ENCODE data around the gene GRHL3. TPM values are rescaled to one million over a fixed set of nuclear protein-coding genes. Genes with fewer than 3 reads are reported as not detected.

The GRHL3 gene
- total RNA-seq, 1 experiment from 2014 or later: 1.4 TPM

- no peak for TF ChIP-seq CTCF (IDR thresholded peaks at IDR 0.05; ENCODE audit: unreplicated experiment)
- no peaks in the 10 kb centered on the region for H3K9me3 Mint-ChIP-seq (ENCODE audit: low read depth, unreplicated experiment)
- intact Hi-C loops (cut with micrococcal nuclease; ENCODE audit: unreplicated experiment): no loop called here
- CTCF ChIA-PET: interaction anchor here (0.8 kb wide), 1 partner anchor 26 kb away, joined by 3 read pairs; no protein-coding TSS in a partner anchor
- H3K4me3 Mint-ChIP-seq (ENCODE audit: low read depth, unreplicated experiment): no peak overlapping the region
- H3K4me1 Mint-ChIP-seq (ENCODE audit: low read depth, unreplicated experiment): no peaks in the 10 kb centered on the region
- no peak for DNase-seq
- BruUV-seq (replicated peaks): no TSS peak
- no peak overlapping the region for H3K27ac Mint-ChIP-seq (ENCODE audit: unreplicated experiment)
- H3K27me3 Mint-ChIP-seq (ENCODE audit: unreplicated experiment): no peaks in the 10 kb centered on the region
- no peaks in the 10 kb centered on the region for H3K36me3 Mint-ChIP-seq (ENCODE audit: insufficient read depth, unreplicated experiment)
These were observed 46.0 kb downstream of the GRHL3 start for GRCh38 chr1:24364975-24365678.

GRCh38 chr1:24366707-24367106, 47.5 kb downstream of the GRHL3 start:
- no peaks in the 10 kb centered on the region for H3K4me1 Mint-ChIP-seq (ENCODE audit: low read depth, unreplicated experiment)
- H3K36me3 Mint-ChIP-seq (ENCODE audit: insufficient read depth, unreplicated experiment): no peaks in the 10 kb centered on the region
- H3K27ac Mint-ChIP-seq (ENCODE audit: unreplicated experiment): no peak overlapping the region
- H3K9me3 Mint-ChIP-seq (ENCODE audit: low read depth, unreplicated experiment): no peaks in the 10 kb centered on the region
- H3K4me3 Mint-ChIP-seq (ENCODE audit: low read depth, unreplicated experiment): no peak overlapping the region
- TF ChIP-seq CTCF (IDR thresholded peaks at IDR 0.05; ENCODE audit: unreplicated experiment): no peak
- no TSS peak for BruUV-seq (replicated peaks)
- CTCF ChIA-PET: no interaction called here
- intact Hi-C loops (cut with micrococcal nuclease; ENCODE audit: unreplicated experiment): no loop called here
- no peak for DNase-seq
- no peaks in the 10 kb centered on the region for H3K27me3 Mint-ChIP-seq (ENCODE audit: unreplicated experiment)

- no peak for DNase-seq
- Mint-ChIP-seq H3K9me3 (ENCODE audit: low read depth, unreplicated experiment) (no peaks in the 10 kb centered on the region), H3K4me3 (ENCODE audit: low read depth, unreplicated experiment) (no peak overlapping the region), H3K27ac (ENCODE audit: unreplicated experiment) (no peak overlapping the region), H3K36me3 (ENCODE audit: insufficient read depth, unreplicated experiment) (no peaks in the 10 kb centered on the region), H3K4me1 (ENCODE audit: low read depth, unreplicated experiment) (no peaks in the 10 kb centered on the region), H3K27me3 (ENCODE audit: unreplicated experiment) (no peaks in the 10 kb centered on the region)
- BruUV-seq (replicated peaks): no TSS peak
- intact Hi-C loops (cut with micrococcal nuclease; ENCODE audit: unreplicated experiment): no loop called here
- TF ChIP-seq CTCF (IDR thresholded peaks at IDR 0.05; ENCODE audit: unreplicated experiment): no peak
- CTCF ChIA-PET: no interaction called here
These were observed 50.0 kb downstream of the GRHL3 start for GRCh38 chr1:24369199-24369598.

GRCh38 chr1:24369801-24370200, 50.6 kb downstream of the GRHL3 start:
- H3K4me1 Mint-ChIP-seq (ENCODE audit: low read depth, unreplicated experiment): peaks cover 5% of the 10 kb centered on the region
- H3K36me3 Mint-ChIP-seq (ENCODE audit: insufficient read depth, unreplicated experiment): peaks cover 4% of the 10 kb centered on the region
- TF ChIP-seq CTCF (IDR thresholded peaks at IDR 0.05; ENCODE audit: unreplicated experiment): no peak
- no peaks in the 10 kb centered on the region for H3K9me3 Mint-ChIP-seq (ENCODE audit: low read depth, unreplicated experiment)
- H3K27me3 Mint-ChIP-seq (ENCODE audit: unreplicated experiment): no peaks in the 10 kb centered on the region
- no peak overlapping the region for H3K4me3 Mint-ChIP-seq (ENCODE audit: low read depth, unreplicated experiment)
- no peak overlapping the region for H3K27ac Mint-ChIP-seq (ENCODE audit: unreplicated experiment)
- BruUV-seq (replicated peaks): no TSS peak
- CTCF ChIA-PET: no interaction called here
- intact Hi-C loops (cut with micrococcal nuclease; ENCODE audit: unreplicated experiment): no loop called here
- no peak for DNase-seq

All from Calu3 (cell line).